Stimulated activated CD8-positive, alpha-beta memory T cell treated with anti-CD3 and anti-CD28 coated beads, Interleukin-4, amount 100 ng/mL, for 1 hour (primary cell): Measurements from ENCODE around the gene CFLAR.
"Not testable (repeated sequence)": the region's sequence is repeated elsewhere in the genome, so short reads cannot be mapped to it uniquely, and the experiment has no call there.

ENCODE experiments used
- DNase-seq, 2 donors: peaks; one replicate each; pipeline ENCODE4 v3.0.0-alpha.2; 2020; ENCODE audit warnings: low read depth in 2 of 2, low spot score in 1 of 2

CFLAR gene

GRCh38 chr2:201118121-201118960 is 2.4 kb downstream of the CFLAR start:
- DNase-seq: peak; percentile 66 to 75

GRCh38 chr2:201118961-201119854 is 3.2 kb downstream of the CFLAR start:
- DNase-seq: no peak

DNA sequence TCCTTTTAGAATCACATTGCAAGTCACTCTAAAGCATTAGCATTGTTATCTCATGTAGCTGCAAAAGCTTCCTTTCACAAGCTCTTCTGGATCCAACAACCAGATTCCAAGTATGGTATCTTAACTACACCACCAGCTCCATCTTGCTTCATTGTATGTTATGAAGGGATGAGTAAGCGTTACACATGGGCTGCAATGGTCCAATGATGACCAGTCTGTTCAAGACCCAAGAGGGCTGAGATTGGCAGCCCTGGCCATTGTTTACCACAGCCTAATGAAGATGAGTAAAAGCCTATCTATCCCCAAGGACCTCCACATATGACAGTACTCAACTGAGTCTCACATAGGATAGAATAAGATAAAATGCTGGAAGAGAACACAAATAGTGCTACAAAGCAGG is 6.3 kb downstream of the CFLAR start:
- DNase-seq: no peak

DNA sequence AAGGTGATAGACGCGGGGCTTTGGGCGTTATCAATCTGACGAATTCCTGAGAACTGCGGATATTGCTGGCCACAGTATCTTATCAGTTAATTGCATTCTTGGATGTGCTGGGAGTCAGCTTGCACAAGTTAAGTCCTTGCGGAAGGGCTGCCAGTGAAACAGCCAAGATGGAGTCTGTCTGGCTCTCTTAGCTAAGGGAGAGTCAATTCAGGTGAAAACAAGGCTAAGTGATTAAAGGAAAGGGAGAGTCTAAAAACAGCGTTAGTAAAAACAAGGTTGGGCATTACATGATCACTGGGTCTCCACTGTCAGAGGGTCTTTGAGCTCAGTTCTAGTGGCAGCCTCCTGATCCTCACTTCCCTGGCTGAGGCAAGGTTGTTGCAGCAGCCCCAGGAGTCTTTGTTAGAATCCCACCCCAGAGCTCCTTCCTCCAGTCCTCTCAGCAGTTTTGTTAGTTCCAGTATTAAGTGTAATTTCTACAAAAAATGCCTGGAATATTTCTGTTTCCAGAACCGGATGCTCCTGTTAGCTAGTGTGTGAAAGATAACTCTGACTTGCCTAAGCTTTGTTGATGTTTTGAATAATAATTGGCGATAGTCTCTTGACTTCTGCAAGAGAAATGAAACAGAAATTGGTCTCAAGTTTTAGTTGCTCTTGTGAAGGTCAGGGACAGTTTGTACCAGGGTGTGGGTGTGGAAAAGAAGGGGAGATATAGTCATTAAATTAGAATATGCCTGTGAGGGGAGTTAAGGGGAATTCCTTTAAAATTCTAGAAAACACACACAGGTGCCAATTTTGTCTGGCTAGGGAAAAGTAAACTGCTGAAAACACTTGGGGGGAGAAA is 10.6 kb downstream of the CFLAR start:
- DNase-seq: no peak

GRCh38 chr2:201127152-201127511 is 11.2 kb downstream of the CFLAR start:
- DNase-seq: no peak

DNA sequence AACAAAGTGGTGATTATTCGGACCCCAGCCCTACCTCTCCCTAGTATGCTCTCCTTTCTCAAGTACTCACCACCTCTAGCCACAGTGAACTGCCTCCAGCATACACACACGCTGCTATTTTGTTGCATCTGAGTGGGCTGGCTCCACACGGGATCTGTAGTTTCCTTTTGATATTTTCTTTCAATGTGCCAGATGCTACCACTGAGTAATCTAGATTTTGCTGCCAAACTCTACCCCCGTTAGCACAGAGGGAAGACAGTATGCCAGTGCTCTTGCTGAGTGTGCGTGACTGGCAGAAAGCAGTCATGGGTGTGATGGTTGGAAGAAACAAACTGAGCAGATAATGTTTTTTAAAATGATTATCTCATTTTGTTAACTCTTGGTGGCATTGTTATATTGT is 11.6 kb downstream of the CFLAR start:
- no peak for DNase-seq

DNA sequence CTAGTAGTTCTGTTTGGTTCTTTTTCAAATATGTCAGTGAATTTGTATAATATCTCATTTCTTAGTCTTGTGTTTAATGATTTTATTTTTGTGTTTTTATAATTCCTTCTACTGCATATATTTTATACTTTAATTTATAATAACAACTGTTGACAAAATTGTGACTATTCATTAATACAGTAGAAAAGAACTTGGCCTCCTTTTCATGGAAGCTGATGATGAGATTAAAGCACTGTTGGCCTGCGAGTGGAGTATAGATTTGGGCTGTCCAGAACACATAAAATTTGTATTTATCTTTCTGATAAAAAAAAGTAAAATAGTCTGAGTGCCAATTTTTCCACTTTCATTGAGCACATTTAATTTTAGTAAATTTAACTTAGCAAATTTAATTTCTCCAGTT is 12.1 kb downstream of the CFLAR start:
- DNase-seq: no peak

GRCh38 chr2:201128933-201129505 is 13.1 kb downstream of the CFLAR start:
- no peak for DNase-seq

GRCh38 chr2:201130524-201131186 is 14.7 kb downstream of the CFLAR start:
- DNase-seq: no peak

- no peak for DNase-seq
Observed at GRCh38 chr2:201132518-201132917, 16.6 kb downstream of the CFLAR start.

- DNase-seq: no peak
Observed at GRCh38 chr2:201135386-201135785, 19.4 kb downstream of the CFLAR start.

GRCh38 chr2:201136889-201137321 is 20.9 kb downstream of the CFLAR start:
- no peak for DNase-seq

DNA sequence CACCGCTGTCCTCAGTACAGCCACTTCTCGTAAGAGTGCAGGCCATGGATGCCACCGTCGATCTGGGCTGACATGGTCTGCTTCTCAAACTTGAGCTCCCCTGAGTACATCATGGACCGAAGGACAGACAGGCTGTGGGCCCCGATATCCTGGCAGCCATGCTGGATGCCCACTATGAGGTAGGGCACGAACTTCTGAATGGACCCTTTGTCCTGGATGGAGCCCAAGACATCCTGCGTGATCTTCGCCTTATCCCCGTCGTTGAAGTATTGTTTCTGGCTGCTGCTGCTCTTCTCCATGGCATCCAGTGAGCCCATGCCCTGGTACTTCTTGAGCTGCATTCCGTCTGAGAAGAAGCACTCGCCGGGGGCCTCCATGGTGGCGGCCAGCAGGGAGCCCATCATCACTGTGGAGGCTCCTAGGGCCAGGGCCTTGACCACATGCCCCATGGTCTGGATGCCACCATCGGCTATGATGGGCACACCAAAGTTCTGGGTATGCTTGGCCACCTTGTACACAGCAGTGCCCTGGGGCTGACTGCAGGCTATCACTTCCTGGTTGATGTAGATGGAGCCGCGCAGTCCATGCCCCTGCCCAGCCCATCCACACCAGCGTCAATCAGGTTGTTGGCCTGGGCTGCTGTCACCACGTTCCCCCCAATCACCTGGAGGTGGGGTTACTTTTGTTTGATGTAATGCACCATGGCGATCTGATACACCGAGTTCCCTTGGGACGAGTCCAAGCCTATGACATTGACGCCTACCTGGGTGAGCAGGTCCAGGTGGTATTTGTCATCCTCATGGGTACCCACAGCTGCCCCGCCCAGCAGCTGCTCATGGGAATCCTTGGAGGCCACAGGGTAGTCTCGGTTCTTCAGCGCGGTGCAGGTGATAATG is 21.8 kb downstream of the CFLAR start:
- no peak for DNase-seq

DNA sequence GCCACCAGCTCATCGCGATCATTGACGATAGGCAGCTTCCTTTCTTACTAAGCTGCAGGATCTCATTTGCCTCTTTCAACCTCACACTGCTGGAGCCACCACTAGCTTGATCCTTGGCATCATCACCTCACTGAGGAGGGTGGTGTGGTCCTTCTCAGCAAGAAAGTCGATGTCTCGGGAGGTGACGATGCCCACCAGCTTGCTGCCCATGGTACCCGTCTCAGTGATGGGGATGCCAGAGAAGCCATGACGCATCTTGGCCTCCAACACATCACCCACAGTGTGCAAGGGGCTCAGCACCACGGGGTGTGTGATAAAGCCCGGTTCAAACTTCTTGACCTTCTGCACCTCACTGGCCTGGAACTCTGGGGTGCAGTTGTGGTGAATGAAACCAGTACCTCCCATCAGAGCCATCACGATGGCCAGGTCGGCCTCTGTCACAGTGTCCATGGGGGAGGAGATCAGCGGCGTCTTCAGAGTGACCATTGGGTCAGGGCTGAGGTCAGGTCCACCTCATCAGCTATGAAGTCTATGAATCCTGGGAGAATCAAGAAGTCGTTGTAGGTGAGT is 22.5 kb downstream of the CFLAR start:
- no peak for DNase-seq

- DNase-seq: not testable (repeated sequence)
Observed at GRCh38 chr2:201138986-201139781, 23.2 kb downstream of the CFLAR start.

DNA sequence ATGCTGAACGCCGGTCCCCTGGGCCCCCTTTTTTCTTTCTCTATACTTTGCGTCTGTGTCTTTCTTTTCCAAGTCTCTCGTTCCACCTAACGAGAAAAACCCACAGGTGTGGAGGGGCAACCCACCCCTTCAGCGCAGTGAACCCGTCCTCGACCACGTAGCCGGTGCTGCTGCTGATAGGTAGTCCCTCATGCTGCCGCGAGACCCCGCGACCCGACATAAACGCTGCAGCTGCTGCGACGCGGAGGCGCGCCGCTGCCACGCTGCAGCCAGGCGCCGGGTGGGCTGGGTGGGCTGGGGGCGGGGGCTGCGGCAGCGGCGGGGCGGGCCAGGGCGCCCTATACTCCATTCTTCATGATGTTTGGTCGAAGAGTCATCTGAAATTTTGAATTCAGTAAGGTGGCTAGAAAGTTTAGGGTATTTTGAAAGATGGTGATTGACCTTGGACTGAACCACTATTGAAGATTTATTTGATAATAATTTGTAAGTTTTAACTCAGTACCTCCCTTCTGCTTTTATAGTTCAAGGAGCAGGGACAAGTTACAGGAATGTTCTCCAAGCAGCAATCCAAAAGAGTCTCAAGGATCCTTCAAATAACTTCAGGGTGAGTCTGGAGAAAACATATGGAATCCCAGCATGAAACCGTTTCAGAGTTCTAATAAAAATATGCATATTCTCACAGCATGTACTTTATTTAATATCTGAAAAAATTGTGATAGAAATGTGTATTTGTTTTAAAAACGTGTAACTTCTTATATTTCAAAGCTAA is 24.1 kb downstream of the CFLAR start:
- no peak for DNase-seq
